Hypothalamus (tissue), 51 donors: ENCODE measurements around the gene SEMA3G.

Source experiments
- DNase-seq, 51 donors: peaks; one replicate each; lab custom pipeline; 2025; lab: John Stamatoyannopoulos, UW

The SEMA3G gene

GRCh38 chr3:52444860-52445793 lies at the start of gene SEMA3G:
TSS of gene SEMA3G (minus strand) at chr3:52445103. CDS start at chr3:52445027, 76 bp downstream.
- DNase-seq, result peak in 3 of 51 donors; percentile 5 to 14 (median 11)

GRCh38 chr3:52494445-52494844 lies 49.5 kb upstream of the SEMA3G start:
- no peak for DNase-seq

- DNase-seq, result no peak
These were observed 48.5 kb upstream of the SEMA3G start for GRCh38 chr3:52493232-52494017.

GRCh38 chr3:52492059-52492458 lies 47.2 kb upstream of the SEMA3G start:
- DNase-seq, result no peak

- peak in 5 of 51 donors; percentile 6 to 41 (median 10) for DNase-seq
These were observed 46.1 kb upstream of the SEMA3G start for GRCh38 chr3:52490939-52491526.

- DNase-seq, result no peak
These were observed 45.4 kb upstream of the SEMA3G start for GRCh38 chr3:52490035-52490938.

GRCh38 chr3:52489453-52489852 lies 44.5 kb upstream of the SEMA3G start:
- no peak for DNase-seq

GRCh38 chr3:52488746-52489145 lies 43.8 kb upstream of the SEMA3G start:
- DNase-seq, result no peak

GRCh38 chr3:52487788-52488691 lies 43.1 kb upstream of the SEMA3G start:
- no peak for DNase-seq

- no peak for DNase-seq
These were observed 42.3 kb upstream of the SEMA3G start for GRCh38 chr3:52487050-52487787.

- DNase-seq, result no peak
These were observed 40.0 kb upstream of the SEMA3G start for GRCh38 chr3:52484680-52485461.

GRCh38 chr3:52483577-52484381 lies 38.9 kb upstream of the SEMA3G start:
- DNase-seq, result no peak

GRCh38 chr3:52483081-52483480 lies 38.2 kb upstream of the SEMA3G start:
- no peak for DNase-seq

- no peak for DNase-seq
These were observed 37.1 kb upstream of the SEMA3G start for GRCh38 chr3:52481819-52482521.

GRCh38 chr3:52480768-52481715 lies 36.1 kb upstream of the SEMA3G start:
- peak in 1 of 51 donors; percentile 18 for DNase-seq
